Progenitor cell of endocrine pancreas (in vitro differentiated cells): Measurements from ENCODE around the gene CETN1. TPM values are rescaled to one million over a fixed set of nuclear protein-coding genes. Genes with fewer than 3 reads are reported as not detected.

Experiments used
- DNase-seq: peaks from one replicate; pipeline ENCODE4 v3.0.0; 2021; ENCODE audit warnings: low spot score; ENCODE audit not compliant: unreplicated experiment
- H3K27ac Mint-ChIP-seq: 2 replicates; pipeline ENCODE4 v1.8.0; 2021; ENCODE audit warnings: mild to moderate bottlenecking, moderate library complexity, mixed read lengths
- H3K27me3 Mint-ChIP-seq: 2 replicates; pipeline ENCODE4 v1.8.0; 2021; ENCODE audit warnings: mixed read lengths
- H3K36me3 Mint-ChIP-seq: 2 replicates; pipeline ENCODE4 v1.8.0; 2022; ENCODE audit warnings: mixed read lengths; ENCODE audit not compliant: insufficient read depth
- H3K4me1 Mint-ChIP-seq: 2 replicates; pipeline ENCODE4 v1.8.0; 2021; ENCODE audit warnings: low read depth, mixed read lengths
- H3K4me3 Mint-ChIP-seq: 2 replicates; pipeline ENCODE4 v1.8.0; 2021; ENCODE audit warnings: low read depth, mild to moderate bottlenecking, moderate library complexity, mixed read lengths
- H3K9me3 Mint-ChIP-seq: 2 replicates; pipeline ENCODE4 v1.8.0; 2021; ENCODE audit warnings: low read depth, mixed read lengths
- total RNA-seq: library from RNA; stranded (reverse); gene quantifications from 2 replicates; pipeline ENCODE4 v1.2.1, GENCODE V29; 2021
- TF ChIP-seq, protein P1 (sequence below): fragments of 200-600 bp; sonication (generic); IDR thresholded peaks from one replicate; pipeline ENCODE4 v1.5.0; 2021; ENCODE audit warnings: antibody characterized with exemption, mild to moderate bottlenecking; ENCODE audit not compliant: unreplicated experiment

Gene CETN1
- total RNA-seq, 1 donor from 2014 or later = not detected

DNA sequence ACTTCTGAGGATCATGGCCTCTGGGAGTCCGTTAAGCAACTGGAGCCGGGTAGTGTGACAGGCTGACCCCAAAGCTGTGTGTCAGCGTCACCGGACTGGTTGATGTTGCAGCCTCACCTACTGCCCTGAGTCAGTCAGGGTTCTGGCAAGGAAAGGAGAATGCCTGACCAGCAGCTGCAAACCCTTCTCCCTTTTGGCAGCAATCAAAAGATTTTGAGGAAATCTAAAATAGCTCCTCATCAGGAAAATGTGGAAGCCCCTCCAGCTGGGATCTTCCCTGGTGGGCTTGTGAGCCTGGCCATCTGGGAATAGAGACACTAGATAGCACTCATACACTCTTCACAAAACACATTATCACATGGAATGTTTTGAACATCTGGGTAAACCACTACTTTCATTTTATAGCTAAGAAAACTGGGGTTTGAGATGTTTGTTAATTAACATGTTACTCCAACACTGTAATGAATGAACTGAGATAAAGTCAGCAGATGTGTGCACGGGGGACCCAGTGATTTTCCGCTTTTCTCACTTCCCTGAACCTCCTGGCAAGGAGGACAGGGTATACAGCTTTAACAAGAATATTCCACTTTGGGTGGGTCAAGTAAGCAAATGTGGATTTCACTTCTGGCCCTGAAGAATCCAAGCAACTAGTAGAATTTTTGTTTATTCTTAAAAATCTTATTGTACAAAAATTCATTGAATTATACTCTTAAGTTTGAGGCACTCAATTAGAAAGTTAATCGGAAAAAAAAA, 41.3 kb downstream of the CETN1 start:
- Mint-ChIP-seq H3K4me3 (no peak overlapping the region), H3K4me1 (no peaks in the 10 kb centered on the region), H3K27ac (no peak overlapping the region), H3K27me3 (peaks cover 3% of the 10 kb centered on the region), H3K36me3 (no peaks in the 10 kb centered on the region), H3K9me3 (no peaks in the 10 kb centered on the region)
- no peak for DNase-seq
- TF ChIP-seq, protein P1, sequence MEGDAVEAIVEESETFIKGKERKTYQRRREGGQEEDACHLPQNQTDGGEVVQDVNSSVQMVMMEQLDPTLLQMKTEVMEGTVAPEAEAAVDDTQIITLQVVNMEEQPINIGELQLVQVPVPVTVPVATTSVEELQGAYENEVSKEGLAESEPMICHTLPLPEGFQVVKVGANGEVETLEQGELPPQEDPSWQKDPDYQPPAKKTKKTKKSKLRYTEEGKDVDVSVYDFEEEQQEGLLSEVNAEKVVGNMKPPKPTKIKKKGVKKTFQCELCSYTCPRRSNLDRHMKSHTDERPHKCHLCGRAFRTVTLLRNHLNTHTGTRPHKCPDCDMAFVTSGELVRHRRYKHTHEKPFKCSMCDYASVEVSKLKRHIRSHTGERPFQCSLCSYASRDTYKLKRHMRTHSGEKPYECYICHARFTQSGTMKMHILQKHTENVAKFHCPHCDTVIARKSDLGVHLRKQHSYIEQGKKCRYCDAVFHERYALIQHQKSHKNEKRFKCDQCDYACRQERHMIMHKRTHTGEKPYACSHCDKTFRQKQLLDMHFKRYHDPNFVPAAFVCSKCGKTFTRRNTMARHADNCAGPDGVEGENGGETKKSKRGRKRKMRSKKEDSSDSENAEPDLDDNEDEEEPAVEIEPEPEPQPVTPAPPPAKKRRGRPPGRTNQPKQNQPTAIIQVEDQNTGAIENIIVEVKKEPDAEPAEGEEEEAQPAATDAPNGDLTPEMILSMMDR = no peak

DNA sequence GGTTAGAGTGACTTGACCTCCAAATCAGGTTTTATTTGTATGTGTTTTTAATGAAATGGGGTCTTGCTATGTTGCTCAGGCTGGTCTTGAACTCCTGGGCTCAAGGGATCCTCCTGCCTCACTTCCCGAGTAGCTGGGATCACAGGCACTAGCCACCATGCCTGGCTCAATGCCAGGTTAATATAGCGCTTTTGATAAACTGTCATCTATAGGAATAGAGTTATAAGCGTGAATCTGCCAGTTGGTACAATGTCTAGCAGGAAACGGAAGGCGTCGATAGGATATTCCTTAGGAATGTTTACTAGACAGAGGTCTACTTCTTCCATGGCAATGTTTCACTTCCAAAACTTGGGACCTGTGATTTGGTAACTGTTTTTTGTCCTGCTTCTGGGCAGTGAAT, 42.1 kb downstream of the CETN1 start:
- no peaks in the 10 kb centered on the region for H3K4me1 Mint-ChIP-seq
- H3K36me3 Mint-ChIP-seq = no peaks in the 10 kb centered on the region
- no peak overlapping the region for H3K4me3 Mint-ChIP-seq
- DNase-seq = no peak
- H3K27me3 Mint-ChIP-seq = peaks cover 3% of the 10 kb centered on the region
- TF ChIP-seq, protein P1 = no peak
- no peak overlapping the region for H3K27ac Mint-ChIP-seq
- H3K9me3 Mint-ChIP-seq = no peaks in the 10 kb centered on the region

DNA sequence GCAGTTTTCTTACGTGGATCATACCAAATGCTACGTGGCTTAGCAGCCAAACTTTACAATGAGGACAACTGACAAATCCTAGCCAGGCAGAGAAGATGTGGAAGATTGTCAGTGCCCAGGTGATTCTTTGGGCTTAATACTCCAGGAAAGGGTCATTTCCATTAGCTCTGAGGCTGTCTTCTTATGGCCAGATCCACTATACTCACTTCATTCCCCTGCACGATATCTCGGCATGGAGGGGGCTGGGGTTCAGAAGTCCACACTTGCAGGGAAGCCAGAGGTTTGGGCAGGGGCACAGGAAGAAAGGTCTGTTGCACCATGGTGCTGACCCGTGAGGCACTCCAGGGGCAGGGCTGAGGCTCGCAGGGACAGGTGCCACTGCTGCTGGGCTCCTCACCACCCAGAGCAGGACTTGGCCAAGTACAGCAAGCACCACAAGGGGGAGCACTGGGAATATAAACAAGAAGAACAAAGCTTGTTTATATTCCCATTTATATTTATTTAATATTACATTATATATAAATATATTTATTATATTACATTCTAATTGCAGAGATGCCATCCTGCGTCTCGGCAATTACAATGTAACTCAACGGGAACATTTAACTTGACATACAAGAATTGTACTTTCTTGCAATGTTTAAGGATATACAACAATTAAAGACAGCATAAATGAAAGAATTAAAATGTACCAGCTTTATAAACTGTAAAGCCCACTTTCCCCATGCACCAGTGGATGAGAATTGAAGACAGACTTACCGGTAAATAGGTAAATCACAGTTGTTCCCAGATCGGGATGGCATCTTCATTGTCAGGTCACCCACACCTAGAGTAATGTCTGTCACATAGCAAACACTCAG, 43.8 kb downstream of the CETN1 start:
- peaks cover 2% of the 10 kb centered on the region for H3K27me3 Mint-ChIP-seq
- no peak overlapping the region for H3K27ac Mint-ChIP-seq
- TF ChIP-seq, protein P1 = peak; percentile 85
- DNase-seq = peak; percentile 49
- H3K36me3 Mint-ChIP-seq = no peaks in the 10 kb centered on the region
- no peaks in the 10 kb centered on the region for H3K9me3 Mint-ChIP-seq
- no peak overlapping the region for H3K4me3 Mint-ChIP-seq
- no peaks in the 10 kb centered on the region for H3K4me1 Mint-ChIP-seq

DNA sequence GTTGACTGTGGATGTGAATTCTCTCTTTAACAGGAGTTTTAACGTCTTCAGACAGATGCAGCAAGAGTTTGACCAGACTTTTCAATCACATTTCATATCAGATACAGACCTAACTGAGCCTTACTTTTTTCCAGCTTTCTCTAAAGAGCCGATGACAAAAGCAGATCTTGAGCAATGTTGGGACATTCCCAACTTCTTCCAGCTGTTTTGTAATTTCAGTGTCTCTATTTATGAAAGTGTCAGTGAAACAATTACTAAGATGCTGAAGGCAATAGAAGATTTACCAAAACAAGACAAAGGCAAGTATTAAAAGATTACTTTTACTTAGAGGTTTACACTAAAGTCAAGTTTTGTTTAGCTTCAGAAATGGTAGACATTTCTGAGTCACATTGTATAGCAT, 47.1 kb downstream of the CETN1 start:
- H3K27me3 Mint-ChIP-seq = no peaks in the 10 kb centered on the region
- no peaks in the 10 kb centered on the region for H3K4me1 Mint-ChIP-seq

More for the DNA sequence above, 47.1 kb downstream of the CETN1 start:
- TF ChIP-seq, protein P1 = no peak
- no peak overlapping the region for H3K27ac Mint-ChIP-seq
- no peak for DNase-seq
- H3K4me3 Mint-ChIP-seq = no peak overlapping the region
- H3K36me3 Mint-ChIP-seq = no peaks in the 10 kb centered on the region
- peaks cover 4% of the 10 kb centered on the region for H3K9me3 Mint-ChIP-seq
